ENCODE results near the gene AGPAT1.

AGPAT1 gene

GRCh38 chr6:32181915-32182529 is 6.1 kb upstream of the AGPAT1 start:
- 0 out of 2 replicates have a peak overlapping the region, but pooled peaks have one; percentile 4 for H3K27ac ChIP-seq
- TF ChIP-seq ZFX (IDR thresholded peaks at IDR 0.05; ENCODE audit: borderline replicate concordance): no peak
- no peak for TF ChIP-seq CTCF (IDR thresholded peaks at IDR 0.05)

GRCh38 chr6:32181148-32181702 is 5.3 kb upstream of the AGPAT1 start:
- TF ChIP-seq CTCF (IDR thresholded peaks at IDR 0.05): no peak
- no peak for TF ChIP-seq ZFX (IDR thresholded peaks at IDR 0.05; ENCODE audit: borderline replicate concordance)
- no peak overlapping the region for H3K27ac ChIP-seq

DNA sequence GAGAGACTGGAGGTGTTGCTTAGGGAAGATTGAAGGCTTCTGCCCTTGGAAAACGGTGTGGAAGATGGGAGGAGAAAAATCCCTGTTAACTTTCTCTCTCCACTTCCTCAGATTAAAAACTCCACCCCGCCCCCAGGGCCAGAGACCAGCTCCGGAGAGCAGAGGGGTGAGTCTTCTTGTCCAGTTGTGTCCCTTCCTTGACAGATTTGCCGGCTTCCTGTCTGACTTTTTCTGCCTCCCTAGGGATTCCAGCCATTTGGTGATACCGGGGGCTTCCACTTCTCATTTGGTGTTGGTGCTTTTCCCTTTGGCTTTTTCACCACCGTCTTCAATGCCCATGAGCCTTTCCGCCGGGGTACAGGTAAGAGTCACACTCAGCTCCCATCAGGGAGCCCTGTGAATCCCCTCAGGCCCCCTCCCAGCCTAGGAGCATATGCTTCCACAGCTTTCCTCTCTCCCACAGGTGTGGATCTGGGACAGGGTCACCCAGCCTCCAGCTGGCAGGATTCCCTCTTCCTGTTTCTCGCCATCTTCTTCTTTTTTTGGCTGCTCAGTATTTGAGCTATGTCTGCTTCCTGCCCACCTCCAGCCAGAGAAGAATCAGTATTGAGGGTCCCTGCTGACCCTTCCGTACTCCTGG is 4.0 kb upstream of the AGPAT1 start:
- no peak for TF ChIP-seq ZFX (IDR thresholded peaks at IDR 0.05; ENCODE audit: borderline replicate concordance)
- no peak for TF ChIP-seq CTCF (IDR thresholded peaks at IDR 0.05)
- H3K27ac ChIP-seq: peak overlapping the region; percentile 99

GRCh38 chr6:32178547-32179440 is 2.9 kb upstream of the AGPAT1 start:
- TF ChIP-seq CTCF (IDR thresholded peaks at IDR 0.05): no peak
- TF ChIP-seq ZFX (IDR thresholded peaks at IDR 0.05; ENCODE audit: borderline replicate concordance): no peak
- H3K27ac ChIP-seq: peak overlapping the region; percentile 99

GRCh38 chr6:32177788-32178546 is 2.1 kb upstream of the AGPAT1 start, which contains the start of gene RNF5:
TSS of gene RNF5 (plus strand) at chr6:32178405. CDS start at chr6:32178512, 107 bp downstream.
- peak within 1 kb of the TSS; percentile 99 for H3K27ac ChIP-seq
- TF ChIP-seq ZFX (IDR thresholded peaks at IDR 0.05; ENCODE audit: borderline replicate concordance) (no peak), CTCF (IDR thresholded peaks at IDR 0.05) (no peak)

GRCh38 chr6:32177183-32177787 is 1.4 kb upstream of the AGPAT1 start:
- TF ChIP-seq ZFX (IDR thresholded peaks at IDR 0.05; ENCODE audit: borderline replicate concordance) (no peak), CTCF (IDR thresholded peaks at IDR 0.05) (no peak)

More at GRCh38 chr6:32177183-32177787, 1.4 kb upstream of the AGPAT1 start:
- peak overlapping the region; percentile 99 for H3K27ac ChIP-seq

Measured in 22Rv1 (cell line).